Endothelial cell of umbilical vein (primary cell): ENCODE measurements around the gene TBX18. TPM values are rescaled to one million over a fixed set of nuclear protein-coding genes. Genes with fewer than 3 reads are reported as not detected.

Experiments
- BruUV-seq: library from RNA; stranded (reverse); fragments of 400-500 nt; replicated peaks from 2 replicates; lab custom pipeline; 2021; lab: Mats Ljungman, UMichigan
- CTCF ChIA-PET: fragments of 300-600, 350-600 bp; sonication (Branson Sonifier 250); formaldehyde crosslinking; loops from one replicate; lab custom pipeline; 2021; ENCODE audit warnings: antibody characterized with exemption, inconsistent platforms; lab: Charles Lee
- POLR2A ChIA-PET: fragments of 300-600, 350-600 bp; sonication (Branson Sonifier 250); formaldehyde crosslinking; loops from one replicate; lab custom pipeline; 2021; ENCODE audit warnings: antibody characterized with exemption, inconsistent platforms; lab: Charles Lee
- DNase-seq: peaks from one replicate; pipeline ENCODE4 v3.0.0-alpha.2; 2011; ENCODE audit warnings: low read depth, low spot score
- FAIRE-seq: peaks from 2 replicates; lab custom pipeline; 2011; peaks lifted over from hg19 to GRCh38; lab: Jason Lieb, UNC
- H2AFZ ChIP-seq: 2 replicates; pipeline ENCODE4 v1.6.0; 2012; ENCODE audit warnings: low read depth, low read length, control low read depth, inconsistent platforms
- H3K27ac ChIP-seq: 2 replicates; pipeline ENCODE4 v1.5.1; 2011; ENCODE audit warnings: low read depth, mild to moderate bottlenecking, control low read depth, low read length, moderate library complexity; ENCODE audit not compliant: insufficient read depth
- H3K27me3 ChIP-seq, 2 experiments: 2 replicates each; pipeline versions ENCODE4 v1.6.0 to v1.6.1; 2011; ENCODE audit warnings: low read length in 2 of 2, mixed read lengths in 1 of 2; ENCODE audit not compliant: control insufficient read depth in 2 of 2, insufficient read depth in 2 of 2
- H3K36me3 ChIP-seq, 2 experiments: 2 replicates in 1 of 2; 3 replicates in 1 of 2; pipeline ENCODE4 v1.5.1; 2011; ENCODE audit warnings: low read length in 2 of 2, mild to moderate bottlenecking in 1 of 2, moderate library complexity in 1 of 2; ENCODE audit not compliant: control insufficient read depth in 2 of 2, insufficient read depth in 2 of 2; ENCODE audit errors: extremely low read depth in 1 of 2
- H3K4me1 ChIP-seq: 3 replicates; pipeline ENCODE4 v1.5.1; 2011; ENCODE audit warnings: mild to moderate bottlenecking, low read length; ENCODE audit not compliant: control insufficient read depth, insufficient read depth; ENCODE audit errors: extremely low read depth
- H3K4me2 ChIP-seq: 2 replicates; pipeline ENCODE4 v1.6.1; 2011; ENCODE audit warnings: low read length, control low read depth, mixed read lengths; ENCODE audit not compliant: insufficient read depth
- H3K4me3 ChIP-seq, 3 experiments: fragments of 200-600 bp in 1 of 3; sonication (generic), shearing (Covaris generic) in 1 of 3; replicated peaks in 1 of 3; 2 replicates each; pipeline ENCODE4 v1.5.1; 2011 to 2016; ENCODE audit warnings: control low read depth in 3 of 3, low read length in 3 of 3, mild to moderate bottlenecking in 2 of 3, inconsistent platforms in 1 of 3, low read depth in 1 of 3, moderate library complexity in 1 of 3; ENCODE audit not compliant: insufficient read depth in 1 of 3
- H3K79me2 ChIP-seq: 2 replicates; pipeline ENCODE4 v1.6.0; 2012; ENCODE audit warnings: low read length, inconsistent platforms; ENCODE audit not compliant: control insufficient read depth, insufficient read depth
- H3K9ac ChIP-seq: replicated peaks from 2 replicates; pipeline ENCODE3; 2011; ENCODE audit warnings: low read length, control low read depth; ENCODE audit not compliant: insufficient read depth; ENCODE audit errors: extremely low read depth
- H3K9me1 ChIP-seq: replicated peaks from 3 replicates; pipeline ENCODE4 v1.6.0; 2011; ENCODE audit warnings: mild to moderate bottlenecking, low read length; ENCODE audit not compliant: control insufficient read depth, insufficient read depth; ENCODE audit errors: extremely low read depth
- H3K9me3 ChIP-seq: replicated peaks from 2 replicates; pipeline ENCODE4 v1.5.1; 2012; ENCODE audit warnings: low read length, inconsistent platforms; ENCODE audit not compliant: control insufficient read depth, insufficient read depth
- H4K20me1 ChIP-seq: replicated peaks from 2 replicates; pipeline ENCODE3; 2011; ENCODE audit warnings: mild to moderate bottlenecking, low read length; ENCODE audit not compliant: control insufficient read depth, insufficient read depth; ENCODE audit errors: extremely low read depth
- CTCF ChIP-seq, 2 donors: IDR thresholded peaks; 1 replicate in 1 of 2; 2 replicates in 1 of 2; pipeline ENCODE4 v1.5.1; 2011; ENCODE audit warnings: low read length in 2 of 2, mild to moderate bottlenecking in 2 of 2, moderate library complexity in 2 of 2, control low read depth in 1 of 2, inconsistent platforms in 1 of 2, low read depth in 1 of 2; ENCODE audit not compliant: insufficient read depth in 1 of 2; ENCODE audit errors: extremely low read depth in 1 of 2
- EZH2 ChIP-seq: IDR thresholded peaks from 2 replicates; pipeline ENCODE4 v1.6.1; 2012; ENCODE audit warnings: borderline replicate concordance, low read depth, mild to moderate bottlenecking, moderate library complexity, low read length, inconsistent platforms; ENCODE audit not compliant: severe bottlenecking
- FOS ChIP-seq: IDR thresholded peaks from 2 replicates; pipeline ENCODE4 v1.6.1; 2011; ENCODE audit warnings: mild to moderate bottlenecking, low read length, moderate library complexity, borderline replicate concordance; ENCODE audit not compliant: insufficient read depth
- GATA2 ChIP-seq: IDR thresholded peaks from 2 replicates; pipeline ENCODE4 v1.7.0; 2011; ENCODE audit warnings: low read depth, mild to moderate bottlenecking, moderate library complexity, mixed read lengths, low read length; ENCODE audit not compliant: insufficient read length, insufficient read depth
- JUN ChIP-seq: IDR thresholded peaks from 2 replicates; pipeline ENCODE4 v1.6.1; 2011; ENCODE audit warnings: borderline replicate concordance, low read depth; ENCODE audit not compliant: insufficient read length, insufficient read depth
- MAX ChIP-seq: IDR thresholded peaks from 2 replicates; pipeline ENCODE4 v1.6.1; 2011; ENCODE audit not compliant: insufficient read depth, insufficient read length
- MYC ChIP-seq: IDR thresholded peaks from one replicate; pipeline ENCODE4 v1.6.1; 2011; ENCODE audit warnings: mild to moderate bottlenecking, low read depth, low read length
- POLR2A ChIP-seq: IDR thresholded peaks from 2 replicates; pipeline ENCODE4 v1.6.1; 2012; ENCODE audit warnings: low read depth, mild to moderate bottlenecking, control low read depth, low read length
- POLR2AphosphoS5 ChIP-seq: IDR thresholded peaks from 2 replicates; pipeline ENCODE4 v1.6.1; 2012; ENCODE audit warnings: low read depth, mild to moderate bottlenecking, control low read depth, low read length, moderate library complexity; ENCODE audit not compliant: insufficient read depth
- dilution Hi-C: fragments of 300-500 bp; cut with MboI; formaldehyde crosslinking; loops from one replicate; pipeline ENCODE4 v1.15.0; 2019; ENCODE audit warnings: low sequenced_read_pairs; ENCODE audit not compliant: extremely low pct_ligation_motif_present
- intact Hi-C: fragments of 100-400 bp; cut with micrococcal nuclease; formaldehyde crosslinking; loops from one replicate; pipeline ENCODE4 v1.10.0; 2022
- polyA plus RNA-seq, 4 experiments: library from polyadenylated mRNA; depleted of rRNA in 3 of 4; stranded (reverse) in 3 of 4; unstranded in 1 of 4; fragments of >200 nt; gene quantifications; 2 replicates each; pipeline versions ENCODE4 v1.2.1 to v1.2.3, GENCODE V29; 2011 to 2012; ENCODE audit warnings: missing spikeins in 1 of 4
- total RNA-seq: library from RNA; stranded (reverse); gene quantifications from 2 replicates; pipeline ENCODE4 v1.2.3, GENCODE V29; 2021

The TBX18 gene
- total and polyA plus RNA-seq, 2 donors (not counting 3 experiments of a cell fraction or from before 2014, with no cell fraction given) = 28.4 to 60.5 TPM

- Histone ChIP-seq H3K9ac (no peak overlapping the region), H3K4me2 (no peak overlapping the region), H3K4me1 (no peaks in the 10 kb centered on the region), H3K9me3 (no peaks in the 10 kb centered on the region), H3K27me3 (no peaks in the 10 kb centered on the region), H3K79me2 (no peaks in the 10 kb centered on the region), H4K20me1 (no peaks in the 10 kb centered on the region), H3K27ac (no peak overlapping the region), H2AFZ (no peak overlapping the region), H3K36me3 (no peaks in the 10 kb centered on the region), H3K9me1 (no peaks in the 10 kb centered on the region), H3K4me3 (no peak overlapping the region)
- TF ChIP-seq CTCF (IDR thresholded peaks at IDR 0.05; ENCODE audit: extremely low read depth in 1 of 2, insufficient read depth in 1 of 2, low read depth in 1 of 2, low read length in 2 of 2) (no peak), GATA2 (no peak), POLR2A (no peak), MYC (no peak), JUN (no peak), EZH2 (no peak), POLR2AphosphoS5 (no peak), MAX (no peak), FOS (no peak)
- BruUV-seq = no TSS peak
- POLR2A ChIA-PET = no interaction called here
- intact Hi-C loops (no loop called here), dilution Hi-C loops (no loop called here)
- FAIRE-seq (no peak), DNase-seq (no peak)
- CTCF ChIA-PET = no interaction called here
These were observed 76.1 kb downstream of the TBX18 start for GRCh38 chr6:84688141-84688873.
